HG02840 (cell line): Measurements from ENCODE around the gene SGPL1.

Experiments used
- ATAC-seq: cut with Tn5 transposase; IDR thresholded peaks from one replicate; pipeline ENCODE4 v1.9.1; 2021; ENCODE audit warnings: mild to moderate bottlenecking, moderate library complexity, moderate number of reproducible peaks; ENCODE audit not compliant: unreplicated experiment, low FRiP score

SGPL1 gene

DNA sequence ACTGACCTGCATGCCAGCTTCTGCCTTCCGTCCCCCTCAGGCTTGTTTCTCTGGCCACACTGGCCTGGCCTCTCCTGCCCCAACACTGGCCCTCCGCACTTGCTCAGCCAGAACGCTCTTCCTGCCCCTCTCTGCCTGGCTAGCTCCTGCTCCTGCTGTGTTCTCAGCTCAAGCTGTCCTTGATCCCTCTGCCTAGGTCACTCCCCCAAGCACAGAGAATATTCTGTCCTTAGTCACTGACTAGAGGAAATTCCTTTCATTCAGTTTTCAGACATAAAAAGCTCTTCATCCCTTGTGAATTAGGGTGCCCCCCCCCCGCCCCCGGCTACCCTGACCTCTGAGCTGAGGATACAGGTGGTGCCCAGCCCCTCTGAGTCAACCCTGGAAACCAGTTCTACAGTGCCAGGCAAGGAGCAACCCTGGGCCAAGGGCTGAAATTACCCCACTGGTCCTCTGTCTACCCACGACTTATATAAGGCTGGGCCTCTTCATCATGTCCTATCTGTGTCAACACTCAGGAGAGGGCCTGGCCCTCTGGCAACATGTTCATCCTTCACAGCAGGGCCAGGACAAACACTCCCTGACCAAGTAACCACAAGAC, 6.6 kb upstream of the SGPL1 start:
- ATAC-seq, result no peak

DNA sequence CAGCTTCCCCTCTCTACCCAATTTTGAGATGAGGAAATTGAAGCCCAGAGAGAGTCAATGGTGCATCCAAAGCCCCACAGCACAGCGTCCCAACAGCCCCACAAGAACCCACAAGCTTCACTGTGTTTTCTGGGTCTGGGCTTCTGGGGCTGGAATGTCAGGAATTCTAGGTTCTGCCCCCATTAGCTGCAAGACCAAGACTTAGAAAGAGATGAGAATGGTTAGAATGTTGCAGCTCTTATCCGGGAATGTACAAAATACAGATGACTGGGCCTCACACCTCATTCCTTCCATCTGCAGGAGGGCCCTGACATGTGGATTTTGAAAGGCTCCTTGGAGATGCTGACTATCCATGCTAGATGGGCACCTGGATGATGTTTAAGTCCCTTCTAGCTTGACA, 6.0 kb upstream of the SGPL1 start:
- ATAC-seq, result no peak

DNA sequence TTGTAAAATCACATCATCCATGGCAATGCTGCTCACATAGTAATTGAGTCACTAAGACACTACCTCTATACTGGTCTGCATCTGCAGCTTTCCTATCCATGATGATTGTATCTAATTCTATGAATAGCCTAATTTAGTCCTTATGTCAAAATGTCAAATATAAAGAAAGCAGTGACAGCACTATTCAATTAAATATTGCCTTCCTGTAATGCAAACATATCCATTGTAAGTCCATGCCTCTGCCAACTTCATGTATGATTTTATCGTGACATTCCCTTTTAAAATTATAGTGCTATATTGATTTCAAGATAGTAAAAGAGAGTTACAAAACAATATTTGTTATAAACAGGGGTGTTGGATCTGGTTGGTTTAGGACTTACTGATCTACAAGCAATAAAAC, 4.8 kb upstream of the SGPL1 start:
- no peak for ATAC-seq

DNA sequence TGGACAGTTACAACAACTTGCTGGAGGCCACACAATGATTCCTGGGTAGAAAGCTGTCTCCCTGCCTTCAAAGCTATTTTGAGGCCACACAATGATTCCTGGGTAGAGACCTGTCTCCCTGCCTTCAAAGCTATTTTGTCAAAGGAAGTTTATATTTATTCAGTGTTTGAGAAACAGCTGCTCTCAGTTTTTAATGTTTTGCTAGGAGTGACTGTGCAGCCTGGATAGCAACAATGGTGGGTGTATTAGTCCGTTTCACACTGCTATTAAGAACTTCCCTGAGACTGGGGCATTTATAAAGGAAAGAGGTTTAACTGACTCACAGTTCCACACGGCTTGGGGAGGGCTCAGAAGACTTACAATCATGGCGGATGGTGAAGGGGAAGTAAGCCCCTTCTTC, 3.9 kb upstream of the SGPL1 start:
- no peak for ATAC-seq

DNA sequence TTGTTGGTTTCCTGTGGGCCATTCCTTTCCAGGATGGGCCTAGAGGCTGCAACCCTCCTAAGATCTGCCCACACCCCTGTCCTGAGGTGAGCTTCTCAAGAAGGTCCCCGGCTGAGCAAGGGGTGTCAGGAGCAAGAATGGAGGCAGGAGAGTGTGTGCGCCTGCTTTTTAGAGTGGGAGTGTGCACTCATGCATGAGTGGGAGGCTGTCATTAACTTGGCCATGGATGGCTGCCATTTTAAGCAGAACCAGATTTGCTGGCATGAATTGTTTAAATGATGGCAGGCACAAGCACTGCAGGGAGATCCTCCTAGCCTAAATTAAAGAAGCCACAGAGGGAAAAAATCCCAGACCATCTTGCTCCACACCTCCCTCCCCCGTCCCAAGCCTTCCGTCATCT, 2.9 kb upstream of the SGPL1 start:
- ATAC-seq, result no peak

DNA sequence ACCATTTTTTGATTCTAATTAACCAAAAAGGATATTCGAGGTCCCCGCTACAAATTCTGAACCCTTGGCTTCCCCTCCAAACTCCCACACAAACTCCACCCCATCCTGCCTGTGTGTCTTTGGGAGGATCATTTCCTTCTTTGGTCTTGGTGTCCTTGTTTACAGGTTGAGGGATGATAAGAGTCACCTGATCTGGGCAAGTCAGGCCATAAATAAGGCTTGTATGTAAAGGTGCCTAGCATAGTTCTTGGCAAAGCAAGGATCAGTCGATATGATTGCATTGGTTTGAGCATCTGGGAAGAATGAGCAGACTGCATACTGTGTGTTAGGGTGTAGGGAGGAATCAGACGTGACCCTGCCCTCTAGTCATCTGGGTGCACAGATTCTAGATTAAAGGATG, 1.6 kb upstream of the SGPL1 start:
- ATAC-seq, result no peak

DNA sequence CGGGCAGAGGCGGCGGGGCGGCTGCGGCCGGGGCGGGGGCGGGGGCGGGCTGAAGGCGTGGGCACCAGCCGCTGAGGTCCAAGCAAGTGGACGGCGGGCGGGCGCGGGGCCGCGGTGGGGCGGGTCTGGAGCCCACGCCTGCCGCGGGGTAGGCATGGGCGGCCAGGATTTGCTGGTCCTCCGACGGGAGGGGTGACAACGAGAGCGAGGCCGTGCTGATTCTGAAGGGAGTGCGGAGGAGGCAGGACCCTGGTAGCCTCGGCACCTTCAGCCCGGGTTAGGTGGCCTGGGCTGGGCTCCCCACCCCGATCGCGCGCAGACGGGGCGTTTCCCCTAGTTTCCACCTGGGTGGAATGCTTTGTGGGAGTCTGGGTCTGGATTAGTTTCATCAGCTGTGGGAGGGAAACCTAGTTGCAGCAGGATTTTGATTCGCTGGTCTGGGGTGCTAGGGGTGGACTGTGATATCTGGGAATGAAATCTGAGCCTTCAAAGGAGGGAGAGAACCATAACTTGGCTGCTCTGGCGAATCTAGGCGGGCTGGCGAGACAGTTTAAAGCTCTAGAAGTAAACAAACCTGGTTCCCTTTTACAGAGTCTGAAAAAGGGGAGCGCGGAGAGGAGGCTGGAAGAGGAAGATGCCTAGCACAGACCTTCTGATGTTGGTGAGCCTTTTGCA, 609 bp downstream of the SGPL1 start:
- peak; percentile 37 for ATAC-seq

DNA sequence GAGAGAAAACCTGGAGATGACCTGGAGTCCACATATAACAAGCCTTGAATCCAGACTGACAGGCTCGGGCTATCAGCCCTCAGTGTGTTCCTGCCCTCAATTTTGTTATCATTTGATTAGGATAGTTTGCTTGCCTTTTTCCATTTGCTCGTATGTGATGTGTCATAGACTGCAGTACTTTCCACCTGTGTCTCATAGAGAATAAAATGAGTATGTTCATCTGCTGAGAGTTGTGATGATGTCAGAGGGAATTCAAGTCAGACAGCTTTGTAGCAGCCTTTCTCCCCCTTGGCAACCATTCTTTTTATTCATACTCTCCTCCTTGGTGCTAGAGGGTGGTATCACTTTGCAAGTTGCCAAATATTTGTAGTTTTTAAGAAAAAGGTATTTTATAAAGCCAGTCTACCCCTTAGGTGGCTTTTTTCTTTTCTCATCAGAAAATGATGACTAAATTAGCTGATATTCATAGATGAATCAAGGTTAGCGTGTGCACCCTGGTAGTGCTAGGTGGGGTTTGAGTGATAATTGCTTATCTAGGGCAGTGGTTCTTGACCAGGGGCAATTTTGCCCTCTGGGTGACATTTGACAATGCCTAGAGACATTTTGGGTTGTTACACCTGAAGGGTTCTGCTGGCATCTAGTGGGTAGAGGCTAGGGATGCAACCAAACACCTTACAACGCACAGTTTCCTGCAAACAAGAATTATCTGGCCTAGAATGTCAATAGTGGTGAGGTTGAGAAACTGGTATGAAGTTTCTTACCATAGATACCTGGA, 5.4 kb downstream of the SGPL1 start:
- ATAC-seq, result no peak

DNA sequence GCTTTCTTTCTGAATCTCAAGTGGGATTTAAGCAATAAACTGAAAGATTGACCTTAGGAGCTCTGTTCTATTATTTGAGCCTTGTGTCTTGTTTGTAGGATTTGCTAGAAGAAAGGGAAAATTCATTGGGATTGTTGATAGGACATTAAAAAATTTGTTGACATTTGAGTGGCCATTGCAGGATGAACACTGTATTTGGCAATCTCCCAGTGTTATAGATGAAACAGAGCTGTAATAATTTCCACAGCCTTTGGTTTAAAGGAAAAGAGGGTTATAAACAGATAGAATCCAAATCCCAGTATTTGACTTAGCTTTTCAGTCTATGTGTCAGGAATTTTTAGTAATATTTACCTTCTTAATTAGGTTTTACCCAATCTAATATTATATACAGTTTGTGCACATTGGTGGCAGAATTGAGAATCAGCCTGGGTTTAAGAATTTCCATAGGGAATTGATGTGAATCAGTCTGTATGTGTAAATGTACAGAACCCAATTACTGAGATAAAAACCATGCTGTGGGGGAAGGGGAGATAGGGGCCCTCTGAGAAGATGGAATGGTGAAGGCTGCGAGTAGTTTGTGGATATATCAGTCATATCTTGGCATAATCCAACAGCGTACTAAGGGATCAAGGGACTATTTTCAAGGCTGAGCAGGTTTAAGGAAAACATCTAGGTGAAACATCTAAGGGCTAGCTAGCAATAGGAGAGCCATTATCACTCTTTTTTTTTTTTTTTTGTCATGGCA, 6.5 kb downstream of the SGPL1 start:
- ATAC-seq, result no peak

DNA sequence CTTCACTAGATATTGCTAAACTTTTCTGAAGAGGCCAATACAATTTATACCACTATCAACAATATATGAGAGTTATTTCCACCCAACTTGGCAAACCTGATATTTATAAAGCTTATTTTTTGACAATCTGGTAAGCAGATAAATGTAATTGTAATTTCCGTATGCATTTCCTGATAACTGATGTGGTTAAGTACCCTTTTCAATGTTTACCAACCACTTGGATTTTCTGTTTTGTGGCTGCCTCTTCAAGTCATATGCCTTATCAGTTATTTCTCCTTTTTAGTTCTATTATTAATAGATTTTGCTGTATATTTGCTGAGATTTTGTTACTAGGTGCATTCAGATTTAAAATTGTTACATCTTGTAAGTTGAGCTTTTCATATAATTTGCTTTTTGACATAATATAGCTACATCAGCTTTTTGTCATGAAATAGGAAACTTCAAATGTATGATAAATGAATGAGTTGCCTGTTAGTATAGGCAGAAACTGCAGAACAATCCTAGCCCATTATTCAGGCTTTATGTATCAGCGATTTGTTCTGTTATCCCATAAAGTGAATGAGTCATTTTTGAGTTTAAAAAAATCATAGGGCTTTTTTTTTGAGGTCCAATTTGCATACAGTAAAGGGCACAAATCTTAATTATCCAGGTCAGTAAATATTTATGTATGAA, 11.5 kb downstream of the SGPL1 start:
- ATAC-seq, result no peak

DNA sequence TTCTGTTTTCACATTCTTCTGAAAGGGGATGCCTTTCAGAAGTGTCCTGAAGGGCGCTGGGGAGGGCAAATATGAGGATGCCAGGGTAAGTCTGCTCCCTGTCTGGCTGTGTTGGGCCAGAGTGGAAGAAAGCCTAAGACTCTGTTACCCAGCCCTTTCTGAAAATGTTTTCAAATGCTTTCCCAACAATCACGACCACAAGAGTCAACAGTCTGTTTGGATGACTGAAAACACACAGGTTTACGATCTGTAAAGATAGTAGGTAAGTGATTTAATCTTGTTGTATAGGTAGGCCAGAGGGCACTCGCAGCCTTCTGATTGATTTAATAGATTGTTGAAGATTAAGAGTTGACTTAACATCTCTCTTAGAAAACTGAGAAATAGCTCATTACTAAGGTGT, 13.2 kb downstream of the SGPL1 start:
- no peak for ATAC-seq

DNA sequence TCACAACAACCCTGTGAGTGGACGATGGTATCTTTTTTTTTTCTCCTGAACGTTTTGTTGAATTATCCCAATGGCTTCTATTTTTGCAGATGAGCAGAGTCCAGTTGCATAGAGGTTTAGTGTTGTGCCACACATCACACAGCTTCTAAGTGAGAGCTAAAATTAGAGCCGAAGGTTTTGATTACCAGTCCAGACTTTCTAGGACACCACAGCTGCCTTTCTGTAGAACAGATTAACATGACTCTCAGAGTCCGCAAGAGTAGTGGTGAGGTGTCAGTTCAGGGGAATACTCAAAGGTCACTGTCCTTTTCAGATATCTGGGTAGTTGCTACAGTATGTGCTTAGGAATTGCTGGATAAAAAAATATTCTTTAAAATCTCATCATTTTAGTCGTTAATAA, 13.8 kb downstream of the SGPL1 start:
- no peak for ATAC-seq

DNA sequence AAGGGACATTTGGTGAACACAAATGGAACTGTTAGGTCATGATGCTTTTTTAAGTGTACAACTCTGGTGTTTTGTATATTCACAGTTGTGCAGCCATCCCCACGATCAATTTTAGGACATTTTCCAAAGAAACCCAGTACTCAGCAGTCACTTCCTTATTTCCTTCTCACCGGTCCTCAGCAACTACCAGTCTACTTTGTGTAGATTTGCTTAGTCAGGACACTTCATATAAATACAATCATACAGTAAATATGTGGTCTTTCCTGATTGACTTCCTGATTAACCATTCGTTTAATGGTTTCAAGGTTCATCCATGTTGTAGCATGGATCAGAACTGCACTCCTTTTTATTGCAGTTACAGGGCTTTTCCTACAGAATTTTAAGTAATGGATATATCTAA, 14.4 kb downstream of the SGPL1 start:
- no peak for ATAC-seq

DNA sequence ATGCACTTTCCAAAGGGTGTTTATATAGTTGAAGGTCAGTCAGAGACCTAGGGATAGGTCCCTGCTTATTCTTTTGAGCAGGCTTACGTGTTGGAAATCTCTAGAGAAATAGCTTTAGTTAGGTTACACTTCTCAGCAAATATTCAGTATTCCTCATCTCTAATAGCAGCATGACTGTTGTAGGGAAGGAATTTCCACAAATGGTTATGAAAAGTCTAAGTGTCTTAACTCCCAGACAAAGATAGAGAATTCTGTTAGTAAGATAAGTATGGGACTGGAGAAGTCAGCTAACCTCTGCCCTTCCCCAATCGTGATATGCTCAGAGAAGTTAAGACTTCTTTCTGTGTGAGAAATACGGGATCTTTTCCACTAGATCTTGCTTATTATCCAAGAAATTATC, 16.5 kb downstream of the SGPL1 start:
- ATAC-seq, result no peak

DNA sequence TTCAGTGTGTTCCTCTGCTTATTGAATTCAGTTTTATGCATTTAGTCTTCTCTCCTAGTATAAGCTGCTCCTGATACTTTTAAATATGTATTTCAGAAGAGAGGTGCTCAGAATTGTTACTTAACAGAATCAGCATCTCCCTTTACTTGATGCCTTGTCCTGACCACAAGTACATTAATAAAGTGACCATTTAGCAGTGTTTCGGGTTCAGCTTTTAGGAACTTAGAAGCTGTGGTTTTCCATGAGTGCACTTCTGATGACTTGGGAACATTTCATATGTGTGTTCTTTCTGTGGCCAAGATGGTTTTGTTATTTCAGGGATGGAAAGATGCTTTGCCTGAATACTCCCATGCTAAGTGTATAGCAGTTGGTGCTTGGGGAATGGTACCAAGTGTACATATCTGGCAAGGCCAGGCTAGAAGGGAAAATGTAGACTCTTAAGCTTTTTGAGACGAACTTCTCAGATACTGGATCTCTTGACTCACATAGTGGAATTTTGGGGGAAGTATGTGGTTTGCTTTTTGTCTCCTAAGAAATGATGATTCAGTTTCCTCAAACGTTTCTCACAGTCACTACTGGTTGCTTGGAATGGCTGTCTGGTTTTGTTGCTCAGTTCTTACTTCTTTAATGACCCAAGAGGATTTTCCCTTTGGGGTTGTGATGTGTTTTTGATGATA, 17.2 kb downstream of the SGPL1 start:
- no peak for ATAC-seq

DNA sequence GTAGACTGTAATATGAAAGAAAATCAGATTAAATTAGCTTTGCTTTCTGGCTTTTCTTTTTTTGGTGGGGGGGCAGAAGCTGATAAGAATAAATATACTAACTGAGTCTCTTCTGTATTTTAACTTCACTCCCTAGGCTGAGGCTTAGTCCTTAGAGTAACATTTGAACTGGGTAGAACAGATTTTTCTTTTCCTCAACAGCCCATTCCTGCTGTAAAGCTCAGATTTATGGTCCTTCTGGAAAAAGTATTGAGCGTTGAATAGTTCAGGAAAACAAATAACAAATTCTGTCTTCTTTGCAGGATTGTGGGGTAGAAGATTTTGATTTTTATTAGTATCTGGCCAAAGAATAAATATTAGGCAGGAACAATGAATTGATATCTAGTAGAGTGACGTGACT, 17.9 kb downstream of the SGPL1 start:
- ATAC-seq, result no peak

DNA sequence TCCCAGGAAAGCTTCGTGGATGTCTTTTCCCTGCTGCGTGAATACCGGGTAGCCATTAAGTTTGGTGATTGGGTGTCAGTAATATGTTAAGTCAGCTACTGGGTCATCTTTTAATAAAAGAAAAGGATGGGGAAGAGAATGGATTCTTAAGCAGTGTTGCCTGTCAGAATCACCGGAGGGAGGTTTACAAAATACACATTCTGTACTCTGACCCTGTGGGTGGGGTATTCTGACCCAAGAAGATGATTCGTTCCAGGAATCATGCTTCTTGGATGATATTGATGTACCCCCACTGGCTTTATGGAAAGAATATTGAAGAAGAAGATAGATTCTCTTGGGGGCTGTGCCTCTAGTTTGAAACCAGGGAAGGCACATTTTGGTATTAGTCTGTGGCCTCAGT, 18.3 kb downstream of the SGPL1 start:
- no peak for ATAC-seq

DNA sequence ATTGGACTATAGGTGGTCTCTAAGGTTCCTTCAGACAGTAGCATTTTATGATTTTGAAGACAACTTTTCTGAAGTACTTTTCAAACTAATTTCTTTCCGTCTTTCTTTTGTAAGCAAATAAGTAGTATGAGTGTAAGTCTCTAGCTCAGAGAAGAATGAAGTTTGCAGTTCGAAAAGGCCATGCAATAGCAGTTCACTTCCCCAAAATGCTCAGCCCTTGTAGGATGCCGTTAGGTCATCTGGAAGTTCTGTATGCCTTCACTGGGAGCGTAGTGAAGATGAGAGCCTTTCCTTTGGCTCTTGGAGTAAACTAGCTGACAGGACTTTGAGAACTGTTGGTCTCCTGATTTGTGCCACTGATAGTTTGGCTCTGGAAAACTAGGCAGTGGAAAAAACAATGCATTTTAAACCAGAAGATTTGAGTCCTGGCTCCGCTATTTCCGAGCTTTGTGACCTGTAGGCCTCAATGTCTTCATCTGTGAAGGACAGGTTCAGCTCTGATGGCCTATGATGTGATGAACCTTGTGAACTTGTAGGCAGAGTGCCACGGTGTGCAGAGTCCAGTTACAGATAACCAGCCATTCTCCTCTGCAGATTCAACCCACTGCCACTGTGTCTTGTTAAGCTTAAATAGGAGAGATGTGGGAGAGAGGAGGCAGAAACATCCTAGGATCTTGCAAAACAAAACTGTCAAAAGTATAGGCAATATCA, 18.8 kb downstream of the SGPL1 start:
- no peak for ATAC-seq

DNA sequence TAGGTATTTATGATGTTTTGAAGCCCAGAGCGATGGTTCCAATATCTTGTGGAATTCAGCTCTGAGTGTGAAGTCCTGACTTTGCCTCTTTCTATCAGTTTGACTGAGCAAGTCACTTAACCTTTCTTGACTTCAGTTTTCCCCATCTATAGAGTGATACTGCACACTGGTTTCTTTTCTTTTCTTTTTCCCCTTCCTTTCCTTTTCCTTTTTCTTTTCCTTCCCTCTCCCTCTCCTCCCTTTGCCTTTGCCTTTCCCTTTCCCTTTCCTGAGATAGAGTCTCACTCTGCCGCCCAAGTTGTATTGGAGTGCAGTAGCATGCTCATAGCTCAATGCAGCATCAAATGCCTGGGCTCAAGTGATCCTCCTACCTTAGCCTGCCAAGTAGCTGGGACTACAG, 20.6 kb downstream of the SGPL1 start:
- ATAC-seq, result no peak

DNA sequence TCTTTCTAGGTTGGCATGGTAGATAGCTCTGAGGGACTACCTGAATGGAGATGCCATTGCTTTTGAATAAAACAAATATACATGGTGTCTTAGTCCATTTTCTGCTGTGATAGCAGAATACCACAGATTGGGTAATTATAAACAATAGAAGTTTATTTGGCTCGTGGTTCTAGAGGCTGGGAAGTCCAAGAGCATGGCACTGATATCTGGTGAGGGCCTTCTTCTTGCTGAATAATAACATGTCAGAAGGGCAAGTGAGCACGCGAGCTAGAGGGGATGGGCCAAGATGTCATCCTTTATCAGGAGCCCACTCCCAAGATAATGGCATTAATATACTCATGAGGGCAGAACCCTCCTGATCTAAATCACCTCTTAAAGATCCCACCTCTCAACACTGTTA, 21.9 kb downstream of the SGPL1 start:
- ATAC-seq, result no peak
